NCI-H1694 treated with DMSO at 0.1 percent for 48 hours (cell line): ENCODE measurements around the gene FNDC3A.

Experiments used
- DNase-seq: peaks from one replicate; lab custom pipeline; 2025; lab: John Stamatoyannopoulos, UW

FNDC3A gene

GRCh38 chr13:48975856-48976575, at the start of gene FNDC3A:
FNDC3A (plus strand) TSS chr13:48975912; CDS start chr13:49006191, 30,279 bp downstream.
- peak; percentile 67 for DNase-seq

GRCh38 chr13:48928757-48929430, 46.8 kb upstream of the FNDC3A start:
- no peak for DNase-seq

GRCh38 chr13:48930918-48931317, 44.8 kb upstream of the FNDC3A start:
- DNase-seq: no peak

- no peak for DNase-seq
Measured at GRCh38 chr13:48938308-48938943, 37.3 kb upstream of the FNDC3A start.

- no peak for DNase-seq
Measured at GRCh38 chr13:48939728-48940127, 36.0 kb upstream of the FNDC3A start.

- no peak for DNase-seq
Measured at GRCh38 chr13:48942131-48942530, 33.6 kb upstream of the FNDC3A start.

GRCh38 chr13:48944221-48944620, 31.5 kb upstream of the FNDC3A start:
- no peak for DNase-seq

GRCh38 chr13:48945626-48946025, 30.1 kb upstream of the FNDC3A start:
- DNase-seq: no peak

GRCh38 chr13:48946163-48946562, 29.5 kb upstream of the FNDC3A start:
- no peak for DNase-seq

GRCh38 chr13:48949566-48950500, 25.9 kb upstream of the FNDC3A start:
- no peak for DNase-seq

GRCh38 chr13:48950501-48950875, 25.2 kb upstream of the FNDC3A start:
- no peak for DNase-seq

GRCh38 chr13:48954081-48954480, 21.6 kb upstream of the FNDC3A start:
- no peak for DNase-seq

GRCh38 chr13:48955536-48955935, 20.2 kb upstream of the FNDC3A start:
- no peak for DNase-seq

- no peak for DNase-seq
Measured at GRCh38 chr13:48961379-48961778, 14.3 kb upstream of the FNDC3A start.

GRCh38 chr13:48962281-48962680, 13.4 kb upstream of the FNDC3A start:
- DNase-seq: no peak

GRCh38 chr13:48965736-48966135, 10.0 kb upstream of the FNDC3A start:
- no peak for DNase-seq

GRCh38 chr13:48969685-48970084, 6.0 kb upstream of the FNDC3A start:
- no peak for DNase-seq

- DNase-seq: no peak
Measured at GRCh38 chr13:48973845-48974431, 1.8 kb upstream of the FNDC3A start.

GRCh38 chr13:48975101-48975855, 434 bp upstream of the FNDC3A start:
- peak; percentile 16 for DNase-seq

- peak; percentile 51 for DNase-seq
Measured at GRCh38 chr13:48976576-48977285, 1.0 kb downstream of the FNDC3A start.
